ENCODE results near the gene PARD6B. TPM values are rescaled to one million over a fixed set of nuclear protein-coding genes. Genes with fewer than 3 reads are reported as not detected.

The PARD6B gene
- total RNA-seq, 2 experiments from 2014 or later = 4.4 to 6.1 TPM

DNA sequence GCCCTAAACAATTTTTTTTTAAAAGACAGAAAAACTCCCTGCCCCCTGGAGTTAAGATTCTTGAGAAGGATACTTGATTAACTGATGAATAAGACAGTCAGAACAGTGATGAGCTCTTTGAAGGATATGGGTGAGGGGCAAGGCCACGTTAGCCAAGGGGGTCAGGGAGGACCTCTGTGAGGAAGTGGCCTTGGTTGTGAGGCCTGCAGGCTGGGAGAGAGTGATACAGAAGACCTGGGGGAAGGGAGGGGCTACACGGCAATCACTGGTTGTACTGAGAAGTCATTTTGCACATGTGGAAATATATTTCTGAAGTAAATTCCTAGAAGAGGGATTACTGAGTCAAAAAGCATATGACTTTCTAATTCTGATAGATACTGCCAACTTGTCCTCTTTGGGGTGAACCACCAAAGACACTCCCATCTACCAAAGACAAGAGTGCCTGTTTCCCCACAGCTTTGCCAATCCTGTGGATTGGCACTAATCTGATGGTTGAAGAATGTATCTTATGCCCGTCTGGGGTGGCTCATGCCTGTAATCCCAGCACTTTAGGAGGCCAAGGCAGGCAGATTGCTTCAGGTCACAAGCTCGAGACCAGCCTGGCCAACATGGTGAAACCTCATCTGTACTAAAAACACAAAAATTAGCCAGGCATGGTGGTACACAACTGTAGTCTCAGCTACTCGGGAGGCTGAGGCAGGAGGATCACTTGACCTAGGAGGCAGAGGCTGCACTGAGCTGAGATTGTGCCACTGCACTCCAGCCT lies 41.2 kb downstream of the PARD6B start:
- POLR2A ChIA-PET = interaction anchor here (1.0 to 1.6 kb wide), 3 partner anchors 10 to 36 kb away, joined by 3 to 5 read pairs (median 3); no protein-coding TSS in a partner anchor

GRCh38 chr20:50774515-50774914 lies 43.1 kb downstream of the PARD6B start:
- TF ChIP-seq EZH2phosphoT487 (IDR thresholded peaks at IDR 0.05; ENCODE audit: borderline replicate concordance, low read depth, low read length) = no peak
- no peak for TF ChIP-seq CTCF (conservative IDR thresholded peaks at IDR 0.05; ENCODE audit: low read length)
- BruUV-seq (replicated peaks) = no TSS peak
- no peaks in the 10 kb centered on the region for H3K4me1 ChIP-seq (ENCODE audit: insufficient read depth, low read length, poor library complexity, severe bottlenecking)
- no peak overlapping the region for H3K4me2 ChIP-seq (ENCODE audit: low read length)
- H3K36me3 ChIP-seq (ENCODE audit: insufficient read depth, low read length) = no peaks in the 10 kb centered on the region
- ChIA-PET CTCF (ENCODE audit: unreplicated experiment) (no interaction called here), POLR2A (interaction anchor here (0.7 kb wide), 2 partner anchors 114 to 948 kb away, joined by 4 to 6 read pairs; no protein-coding TSS in a partner anchor)
- H3K27ac ChIP-seq (ENCODE audit: low read depth, low read length, poor library complexity, severe bottlenecking) = no peak overlapping the region
- no peak for DNase-seq (ENCODE audit: low spot score)
- no peaks in the 10 kb centered on the region for H3K9me3 ChIP-seq (ENCODE audit: low read length)
- intact Hi-C loops (cut with micrococcal nuclease; ENCODE audit: unreplicated experiment) = no loop called here
- no peak overlapping the region for H3K4me3 ChIP-seq (ENCODE audit: low read depth, low read length, poor library complexity, severe bottlenecking)
- H4K20me1 ChIP-seq (ENCODE audit: insufficient read depth, low read length) = no peaks in the 10 kb centered on the region
- H3K79me2 ChIP-seq (ENCODE audit: insufficient read depth, low read depth, low read length) = no peaks in the 10 kb centered on the region
- no peaks in the 10 kb centered on the region for H3K9me2 ChIP-seq (ENCODE audit: insufficient read depth, low read length)
- no peak overlapping the region for H2AFZ ChIP-seq (ENCODE audit: low read length)

More for the DNA sequence above, 41.2 kb downstream of the PARD6B start:
- H3K27ac ChIP-seq (ENCODE audit: low read depth, low read length, poor library complexity, severe bottlenecking) = no peak overlapping the region
- no peaks in the 10 kb centered on the region for H3K36me3 ChIP-seq (ENCODE audit: insufficient read depth, low read length)
- no peaks in the 10 kb centered on the region for H3K9me3 ChIP-seq (ENCODE audit: low read length)
- no peaks in the 10 kb centered on the region for H3K79me2 ChIP-seq (ENCODE audit: insufficient read depth, low read depth, low read length)
- H4K20me1 ChIP-seq (ENCODE audit: insufficient read depth, low read length) = no peaks in the 10 kb centered on the region
- DNase-seq (ENCODE audit: low spot score) = no peak
- no peaks in the 10 kb centered on the region for H3K9me2 ChIP-seq (ENCODE audit: insufficient read depth, low read length)
- no peak overlapping the region for H3K4me3 ChIP-seq (ENCODE audit: low read depth, low read length, poor library complexity, severe bottlenecking)
- intact Hi-C loops (cut with micrococcal nuclease; ENCODE audit: unreplicated experiment) = no loop called here
- H2AFZ ChIP-seq (ENCODE audit: low read length) = no peak overlapping the region
- no peak overlapping the region for H3K4me2 ChIP-seq (ENCODE audit: low read length)
- CTCF ChIA-PET (ENCODE audit: unreplicated experiment) = no interaction called here
- no peak for TF ChIP-seq CTCF (conservative IDR thresholded peaks at IDR 0.05; ENCODE audit: low read length)
- TF ChIP-seq EZH2phosphoT487 (IDR thresholded peaks at IDR 0.05; ENCODE audit: borderline replicate concordance, low read depth, low read length) = no peak
- no peaks in the 10 kb centered on the region for H3K4me1 ChIP-seq (ENCODE audit: insufficient read depth, low read length, poor library complexity, severe bottlenecking)
- no TSS peak for BruUV-seq (replicated peaks)
